Lung (tissue), 12 donors: ENCODE results near the gene ETFA. TPM values are rescaled to one million over a fixed set of nuclear protein-coding genes. Genes with fewer than 3 reads are reported as not detected.

Source experiments
- ATAC-seq: fragments of 200-7000 bp; cut with Tn5 transposase; one replicate; pipeline ENCODE4 v1.9.1; 2020; ENCODE audit warnings: moderate number of reproducible peaks; ENCODE audit not compliant: insufficient read depth, low FRiP score
- DNase-seq, 3 donors: peaks; one replicate each; pipeline ENCODE4 v3.0.0-alpha.2; 2013 to 2017
- H3K27ac ChIP-seq, 2 donors: one replicate each; pipeline ENCODE4 v1.5.1; 2013; ENCODE audit warnings: mild to moderate bottlenecking in 2 of 2, moderate library complexity in 2 of 2, control low read depth in 1 of 2, inconsistent platforms in 1 of 2, low read depth in 1 of 2, low read length in 1 of 2
- H3K27me3 ChIP-seq, 3 donors: one replicate each; pipeline ENCODE4 v1.5.1; 2013; ENCODE audit warnings: low read length in 2 of 3; ENCODE audit not compliant: control insufficient read depth in 3 of 3, insufficient read depth in 3 of 3
- H3K36me3 ChIP-seq, 4 donors: one replicate each; pipeline ENCODE4 v1.5.1; 2013; ENCODE audit warnings: low read length in 4 of 4, mild to moderate bottlenecking in 1 of 4, moderate library complexity in 1 of 4; ENCODE audit not compliant: control insufficient read depth in 4 of 4, insufficient read depth in 4 of 4
- H3K4me1 ChIP-seq, 5 donors: one replicate each; pipeline ENCODE4 v1.5.1; 2013; ENCODE audit warnings: low read length in 5 of 5, mild to moderate bottlenecking in 2 of 5, moderate library complexity in 1 of 5; ENCODE audit not compliant: control insufficient read depth in 5 of 5, insufficient read depth in 5 of 5
- H3K4me3 ChIP-seq: one replicate; pipeline ENCODE4 v1.5.1; 2013; ENCODE audit warnings: mild to moderate bottlenecking, control low read depth, moderate library complexity
- H3K9ac ChIP-seq, 2 donors: one replicate each; pipeline ENCODE4 v1.5.1; 2013; ENCODE audit warnings: low read length in 2 of 2, control low read depth in 1 of 2; ENCODE audit not compliant: insufficient read depth in 1 of 2
- H3K9me3 ChIP-seq, 4 donors: one replicate each; pipeline ENCODE4 v1.5.1; 2013; ENCODE audit warnings: low read length in 3 of 4, mild to moderate bottlenecking in 1 of 4, moderate library complexity in 1 of 4; ENCODE audit not compliant: control insufficient read depth in 4 of 4, insufficient read depth in 3 of 4
- CTCF ChIP-seq: IDR thresholded peaks from 2 replicates; pipeline ENCODE4 v1.5.1; 2012; ENCODE audit warnings: mild to moderate bottlenecking; ENCODE audit errors: control extremely low read depth, extremely low read depth
- WGBS, 2 donors: extraction: QIAGEN DNeasy Blood & Tissue Kit; methylation state at CpG; one replicate each; pipeline ENCODE4 v1.1.7; 2013; 5-methylcytosine and 5-hydroxymethylcytosine counted together
- polyA plus RNA-seq, 2 donors: library from polyadenylated mRNA; stranded (reverse); fragments of 200-250 nt; gene quantifications; one replicate each; pipeline ENCODE4 v1.2.1, GENCODE V29; 2013
- total RNA-seq, 2 donors: library from RNA; depleted of rRNA in 1 of 2; stranded (reverse); fragments of >200 nt in 1 of 2; gene quantifications; one replicate each; pipeline ENCODE4 v1.2.1, GENCODE V29; 2014 to 2021
- donor health status: control.
- donor health status: control.
- donor health status: Bipolar disorder and iron deficiency.
- donor health status: healthy.
- donor health status: DM: yes; HTN: yes; CAD: no.

Gene ETFA
- total and polyA plus RNA-seq, 4 donors = 54.5 to 96.4 (median 83.8) TPM

GRCh38 chr15:76335307-76336253, 24.3 kb upstream of the ETFA start:
- peaks cover 0 to 37% (median 10%) of the 10 kb centered on the region in 5 donors for H3K4me1 ChIP-seq
- no peak for TF ChIP-seq CTCF
- no peak overlapping the region for H3K4me3 ChIP-seq
- no peaks in the 10 kb centered on the region for H3K36me3 ChIP-seq
- peaks cover 0 to 18% (median 0%) of the 10 kb centered on the region in 4 donors for H3K9me3 ChIP-seq
- WGBS, 2 donors = 6 to 12% methylated on average over 39 of the region's 39 CpGs
- H3K27me3 ChIP-seq = peaks cover under 1 to 68% (median 66%) of the 10 kb centered on the region in 3 donors
- no peak overlapping the region for H3K9ac ChIP-seq
- no peak overlapping the region for H3K27ac ChIP-seq
- DNase-seq (peak in 2 of 3 donors; percentile 48 to 58), ATAC-seq (no peak)

GRCh38 chr15:76334438-76335306, 23.4 kb upstream of the ETFA start:
- Histone ChIP-seq H3K27ac (no peak overlapping the region), H3K27me3 (peaks cover 0 to 63% (median 57%) of the 10 kb centered on the region in 3 donors), H3K36me3 (no peaks in the 10 kb centered on the region), H3K9me3 (peaks cover 0 to 17% (median 0%) of the 10 kb centered on the region in 4 donors), H3K9ac (no peak overlapping the region), H3K4me1 (peaks cover 0 to 28% (median under 1%) of the 10 kb centered on the region in 5 donors), H3K4me3 (no peak overlapping the region)
- no peak for DNase-seq
- WGBS, 2 donors = 24% methylated on average over 40 to 44 of the region's 44 CpGs
- no peak for ATAC-seq
- no peak for TF ChIP-seq CTCF

- Histone ChIP-seq H3K36me3 (no peaks in the 10 kb centered on the region), H3K27ac (no peak overlapping the region), H3K9ac (no peak overlapping the region), H3K4me1 (peaks cover 0 to 26% (median 0%) of the 10 kb centered on the region in 5 donors), H3K9me3 (peaks cover 0 to 17% (median 0%) of the 10 kb centered on the region in 4 donors), H3K27me3 (peaks cover 0 to 63% (median 50%) of the 10 kb centered on the region in 3 donors), H3K4me3 (no peak overlapping the region)
- 46 to 49% methylated on average over 9 of the region's 9 CpGs for WGBS, 2 donors
- no peak for ATAC-seq
- no peak for TF ChIP-seq CTCF
- peak in 1 of 3 donors; percentile 4 for DNase-seq
These were observed 22.6 kb upstream of the ETFA start for GRCh38 chr15:76333720-76334437.
